ENCODE results near the gene C1orf35. TPM values are rescaled to one million over a fixed set of nuclear protein-coding genes. Genes with fewer than 3 reads are reported as not detected.

C1orf35 gene
- total RNA-seq, 1 donor from 2014 or later: 14.7 TPM

GRCh38 chr1:228065543-228066347 lies 37.4 kb downstream of the C1orf35 start:
- intact Hi-C loops (cut with DNase I): no loop called here
- no peaks in the 10 kb centered on the region for H3K9me3 ChIP-seq
- peaks cover 4% of the 10 kb centered on the region for H3K4me1 ChIP-seq
- no peaks in the 10 kb centered on the region for H3K36me3 ChIP-seq
- peaks cover 4% of the 10 kb centered on the region for H3K27me3 ChIP-seq
- no peak overlapping the region for H3K27ac ChIP-seq
- no peak overlapping the region for H3K4me3 ChIP-seq
- DNase-seq (ENCODE audit: extremely low spot score in 2 of 2): no peak
- no peak for TF ChIP-seq CTCF (IDR thresholded peaks at IDR 0.05)
- TF ChIP-seq POLR2AphosphoS5 (IDR thresholded peaks at IDR 0.05; ENCODE audit: insufficient read depth in 1 of 2, low read depth in 1 of 2): no peak
- no peak for TF ChIP-seq POLR2A (IDR thresholded peaks at IDR 0.05)

- DNase-seq (ENCODE audit: extremely low spot score in 2 of 2): no peak
- Histone ChIP-seq H3K9me3 (no peaks in the 10 kb centered on the region), H3K4me3 (no peak overlapping the region), H3K27me3 (peaks cover 6% of the 10 kb centered on the region), H3K4me1 (peaks cover 12% of the 10 kb centered on the region), H3K36me3 (no peaks in the 10 kb centered on the region), H3K27ac (no peak overlapping the region)
- intact Hi-C loops (cut with DNase I): no loop called here
- no peak for TF ChIP-seq POLR2AphosphoS5 (IDR thresholded peaks at IDR 0.05; ENCODE audit: insufficient read depth in 1 of 2, low read depth in 1 of 2)
- no peak for TF ChIP-seq POLR2A (IDR thresholded peaks at IDR 0.05)
- TF ChIP-seq CTCF (IDR thresholded peaks at IDR 0.05): no peak
Measured at GRCh38 chr1:228064741-228065542, 38.2 kb downstream of the C1orf35 start.

- H3K36me3 ChIP-seq: no peaks in the 10 kb centered on the region
- no peak overlapping the region for H3K27ac ChIP-seq
- peaks cover 12% of the 10 kb centered on the region for H3K27me3 ChIP-seq
- TF ChIP-seq POLR2AphosphoS5 (IDR thresholded peaks at IDR 0.05; ENCODE audit: insufficient read depth in 1 of 2, low read depth in 1 of 2) (no peak), CTCF (IDR thresholded peaks at IDR 0.05) (no peak), POLR2A (IDR thresholded peaks at IDR 0.05) (no peak)
- H3K4me3 ChIP-seq: no peak overlapping the region
- no peaks in the 10 kb centered on the region for H3K9me3 ChIP-seq
- H3K4me1 ChIP-seq: peaks cover 18% of the 10 kb centered on the region
- intact Hi-C loops (cut with DNase I): no loop called here
- DNase-seq (ENCODE audit: extremely low spot score in 2 of 2): no peak
Measured at GRCh38 chr1:228064296-228064695, 38.8 kb downstream of the C1orf35 start.

GRCh38 chr1:228063251-228064191 lies 39.6 kb downstream of the C1orf35 start:
- Histone ChIP-seq H3K4me3 (no peak overlapping the region), H3K4me1 (peaks cover 18% of the 10 kb centered on the region), H3K36me3 (no peaks in the 10 kb centered on the region), H3K27ac (no peak overlapping the region), H3K9me3 (no peaks in the 10 kb centered on the region), H3K27me3 (peaks cover 13% of the 10 kb centered on the region)
- TF ChIP-seq POLR2AphosphoS5 (IDR thresholded peaks at IDR 0.05; ENCODE audit: insufficient read depth in 1 of 2, low read depth in 1 of 2) (no peak), POLR2A (IDR thresholded peaks at IDR 0.05) (no peak), CTCF (IDR thresholded peaks at IDR 0.05) (no peak)
- intact Hi-C loops (cut with DNase I): no loop called here
- DNase-seq (ENCODE audit: extremely low spot score in 2 of 2): no peak
